Mucosa of descending colon (tissue), 3 donors: ENCODE results near the gene C18orf63. TPM values are rescaled to one million over a fixed set of nuclear protein-coding genes. Genes with fewer than 3 reads are reported as not detected.

ENCODE experiments used
- ATAC-seq: fragments of 200-7000 bp; cut with Tn5 transposase; one replicate; pipeline ENCODE4 v1.9.1; 2020; ENCODE audit warnings: mild to moderate bottlenecking, moderate library complexity
- DNase-seq, 3 donors: peaks; one replicate each; pipeline ENCODE4 v3.0.0-alpha.2; 2020
- H3K36me3 ChIP-seq: fragments of 200-600 bp; one replicate; pipeline ENCODE4 v1.8.0; 2021; ENCODE audit warnings: low read depth, mild to moderate bottlenecking
- H3K4me1 ChIP-seq: fragments of 200-600 bp; one replicate; pipeline ENCODE4 v1.8.0; 2021; ENCODE audit warnings: low read depth, mild to moderate bottlenecking
- H3K4me3 ChIP-seq: fragments of 200-600 bp; one replicate; pipeline ENCODE4 v1.8.0; 2021; ENCODE audit warnings: mild to moderate bottlenecking
- H3K9me3 ChIP-seq: fragments of 200-600 bp; one replicate; pipeline ENCODE4 v1.8.0; 2021; ENCODE audit warnings: mild to moderate bottlenecking
- CTCF ChIP-seq: fragments of 200-600 bp; IDR thresholded peaks from one replicate; pipeline ENCODE4 v1.8.0; 2022; ENCODE audit warnings: antibody characterized with exemption, mild to moderate bottlenecking
- intact Hi-C, 2 donors: fragments of 100-400 bp; cut with DNase I in 1 of 2; cut with micrococcal nuclease in 1 of 2; formaldehyde crosslinking; loops; one replicate each; pipeline versions ENCODE4 v1.11.0 to v1.11.1; 2022; cut with DNase I, micrococcal nuclease
- total RNA-seq, 3 donors: library from RNA; stranded (reverse); fragmentation: NEBNext Ultra II Directional in 2 of 3; extraction: Animal tissue kit (Norgen Biotek cat#: 25700) in 2 of 3; gene quantifications; one replicate each; pipeline versions ENCODE4 v1.2.1 to v1.2.4, GENCODE V29; 2021 to 2023
- donor health status: DM: no; HTN: no; CAD: no; lungs with moderate emphysema.
- donor health status: DM: no; HTN: no; CAD: no.
- donor health status: DM: no; HTN: yes; CAD: no.

The C18orf63 gene
- total RNA-seq, 3 donors from 2014 or later, result not detected

- H3K4me1 ChIP-seq, result peaks cover 10% of the 10 kb centered on the region
- peak; percentile 21 for ATAC-seq
- H3K36me3 ChIP-seq, result peaks cover 6% of the 10 kb centered on the region
- no peak for TF ChIP-seq CTCF
- no peak for DNase-seq
- H3K9me3 ChIP-seq, result no peaks in the 10 kb centered on the region
- intact Hi-C loops, result no loop called here
- H3K4me3 ChIP-seq, result no peak overlapping the region
Measured at GRCh38 chr18:74373428-74373827, 57.8 kb downstream of the C18orf63 start.

- H3K4me3 ChIP-seq, result no peak overlapping the region
Measured at GRCh38 chr18:74375999-74376398, 60.4 kb downstream of the C18orf63 start.

GRCh38 chr18:74376523-74376922, 60.9 kb downstream of the C18orf63 start:
- intact Hi-C loops, result no loop called here
- H3K4me1 ChIP-seq, result no peaks in the 10 kb centered on the region
- DNase-seq, result no peak
- H3K4me3 ChIP-seq, result no peak overlapping the region
- no peaks in the 10 kb centered on the region for H3K9me3 ChIP-seq
- no peaks in the 10 kb centered on the region for H3K36me3 ChIP-seq
- no peak for ATAC-seq
- TF ChIP-seq CTCF, result no peak

More at GRCh38 chr18:74375999-74376398, 60.4 kb downstream of the C18orf63 start:
- DNase-seq (no peak), ATAC-seq (peak; percentile 67)
- no peaks in the 10 kb centered on the region for H3K36me3 ChIP-seq
- TF ChIP-seq CTCF, result no peak
- intact Hi-C loops, result no loop called here
- no peaks in the 10 kb centered on the region for H3K9me3 ChIP-seq
- no peaks in the 10 kb centered on the region for H3K4me1 ChIP-seq

GRCh38 chr18:74377776-74378175, 62.1 kb downstream of the C18orf63 start:
- H3K36me3 ChIP-seq, result no peaks in the 10 kb centered on the region
- ATAC-seq, result no peak
- intact Hi-C loops, result no loop called here

GRCh38 chr18:74378179-74378682, 62.6 kb downstream of the C18orf63 start:
- intact Hi-C loops, result no loop called here
- TF ChIP-seq CTCF, result no peak
- Histone ChIP-seq H3K9me3 (no peaks in the 10 kb centered on the region), H3K4me1 (no peaks in the 10 kb centered on the region), H3K4me3 (no peak overlapping the region), H3K36me3 (no peaks in the 10 kb centered on the region)
- DNase-seq, result no peak
- ATAC-seq, result peak; percentile 35

More at GRCh38 chr18:74377776-74378175, 62.1 kb downstream of the C18orf63 start:
- no peak overlapping the region for H3K4me3 ChIP-seq
- no peak for DNase-seq
- no peaks in the 10 kb centered on the region for H3K4me1 ChIP-seq
- TF ChIP-seq CTCF, result no peak
- H3K9me3 ChIP-seq, result no peaks in the 10 kb centered on the region

- no peaks in the 10 kb centered on the region for H3K36me3 ChIP-seq
- no peaks in the 10 kb centered on the region for H3K9me3 ChIP-seq
- intact Hi-C loops, result no loop called here
- no peak for ATAC-seq
- H3K4me1 ChIP-seq, result no peaks in the 10 kb centered on the region
- no peak for DNase-seq
- no peak for TF ChIP-seq CTCF
- H3K4me3 ChIP-seq, result no peak overlapping the region
Measured at GRCh38 chr18:74380916-74381315, 65.3 kb downstream of the C18orf63 start.
